HEK293 (cell line): Measurements from ENCODE around the gene GALNT9.

Experiments used
- PRDM10 ChIP-seq: fragments of 450-650 bp; formaldehyde crosslinking; IDR thresholded peaks from 2 replicates; pipeline ENCODE4 v1.5.1; 2016; ENCODE audit warnings: missing biosample characterization, missing genetic modification characterization
- SALL2 ChIP-seq: fragments of 450-650 bp; formaldehyde crosslinking; IDR thresholded peaks from 2 replicates; pipeline ENCODE4 v1.5.0; 2017; ENCODE audit warnings: missing biosample characterization, mild to moderate bottlenecking, missing genetic modification characterization, borderline replicate concordance
- SP2 ChIP-seq: fragments of 450-650 bp; formaldehyde crosslinking; IDR thresholded peaks from 2 replicates; pipeline ENCODE4 v1.5.1; 2016; ENCODE audit warnings: missing biosample characterization, missing genetic modification characterization
- ZBTB20 ChIP-seq: fragments of 450-650 bp; formaldehyde crosslinking; IDR thresholded peaks from 2 replicates; pipeline ENCODE4 v1.5.1; 2016; ENCODE audit warnings: missing biosample characterization, missing genetic modification characterization
- ZNF621 ChIP-seq: fragments of 450-650 bp; formaldehyde crosslinking; IDR thresholded peaks from 2 replicates; pipeline ENCODE4 v1.5.1; 2017; ENCODE audit warnings: missing biosample characterization, missing genetic modification characterization
- TF ChIP-seq, protein P1 (sequence below): fragments of 450-650 bp; formaldehyde crosslinking; IDR thresholded peaks from 2 replicates; pipeline ENCODE4 v1.5.1; 2016; ENCODE audit warnings: missing biosample characterization, missing genetic modification characterization
- TF ChIP-seq, protein P2 (sequence below): fragments of 450-650 bp; formaldehyde crosslinking; IDR thresholded peaks from 2 replicates; pipeline ENCODE4 v1.5.1; 2016; ENCODE audit warnings: missing biosample characterization, missing genetic modification characterization, low read depth

DNA sequence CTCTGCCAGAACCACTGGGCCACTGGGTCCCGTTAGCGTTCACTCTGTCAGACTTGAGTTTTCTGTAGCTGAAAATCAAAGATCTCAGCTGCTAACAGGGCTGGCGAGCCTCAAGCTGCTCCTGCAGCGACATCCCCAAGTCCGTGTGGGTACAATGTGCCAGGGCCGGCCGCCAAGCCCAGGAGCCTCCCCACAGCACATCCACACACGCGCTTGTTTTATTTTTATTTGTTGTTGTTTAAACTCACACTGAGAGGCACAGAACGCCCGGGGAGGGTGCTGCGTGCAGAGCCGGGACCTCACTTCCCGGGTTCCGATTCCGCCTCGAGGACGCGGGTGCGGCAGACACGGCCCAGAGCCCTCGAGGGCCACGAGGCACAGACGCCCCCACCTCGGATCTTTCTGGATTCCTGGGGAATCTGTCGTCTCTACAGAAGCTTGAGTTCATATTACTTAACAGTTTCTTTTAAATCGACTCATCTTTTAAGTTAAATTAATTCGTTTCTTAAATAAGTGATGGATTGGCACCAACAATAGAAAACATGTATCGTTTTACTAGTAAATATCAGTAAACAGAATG lies 9.3 kb downstream of the GALNT9 start:
- TF ChIP-seq, protein P1, sequence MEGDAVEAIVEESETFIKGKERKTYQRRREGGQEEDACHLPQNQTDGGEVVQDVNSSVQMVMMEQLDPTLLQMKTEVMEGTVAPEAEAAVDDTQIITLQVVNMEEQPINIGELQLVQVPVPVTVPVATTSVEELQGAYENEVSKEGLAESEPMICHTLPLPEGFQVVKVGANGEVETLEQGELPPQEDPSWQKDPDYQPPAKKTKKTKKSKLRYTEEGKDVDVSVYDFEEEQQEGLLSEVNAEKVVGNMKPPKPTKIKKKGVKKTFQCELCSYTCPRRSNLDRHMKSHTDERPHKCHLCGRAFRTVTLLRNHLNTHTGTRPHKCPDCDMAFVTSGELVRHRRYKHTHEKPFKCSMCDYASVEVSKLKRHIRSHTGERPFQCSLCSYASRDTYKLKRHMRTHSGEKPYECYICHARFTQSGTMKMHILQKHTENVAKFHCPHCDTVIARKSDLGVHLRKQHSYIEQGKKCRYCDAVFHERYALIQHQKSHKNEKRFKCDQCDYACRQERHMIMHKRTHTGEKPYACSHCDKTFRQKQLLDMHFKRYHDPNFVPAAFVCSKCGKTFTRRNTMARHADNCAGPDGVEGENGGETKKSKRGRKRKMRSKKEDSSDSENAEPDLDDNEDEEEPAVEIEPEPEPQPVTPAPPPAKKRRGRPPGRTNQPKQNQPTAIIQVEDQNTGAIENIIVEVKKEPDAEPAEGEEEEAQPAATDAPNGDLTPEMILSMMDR (tag by site-specific recombination) = no peak
- TF ChIP-seq SP2 = no peak
- no peak for TF ChIP-seq PRDM10 (tag by site-specific recombination)
- TF ChIP-seq ZBTB20 (tag by site-specific recombination) = no peak
- TF ChIP-seq, protein P2, sequence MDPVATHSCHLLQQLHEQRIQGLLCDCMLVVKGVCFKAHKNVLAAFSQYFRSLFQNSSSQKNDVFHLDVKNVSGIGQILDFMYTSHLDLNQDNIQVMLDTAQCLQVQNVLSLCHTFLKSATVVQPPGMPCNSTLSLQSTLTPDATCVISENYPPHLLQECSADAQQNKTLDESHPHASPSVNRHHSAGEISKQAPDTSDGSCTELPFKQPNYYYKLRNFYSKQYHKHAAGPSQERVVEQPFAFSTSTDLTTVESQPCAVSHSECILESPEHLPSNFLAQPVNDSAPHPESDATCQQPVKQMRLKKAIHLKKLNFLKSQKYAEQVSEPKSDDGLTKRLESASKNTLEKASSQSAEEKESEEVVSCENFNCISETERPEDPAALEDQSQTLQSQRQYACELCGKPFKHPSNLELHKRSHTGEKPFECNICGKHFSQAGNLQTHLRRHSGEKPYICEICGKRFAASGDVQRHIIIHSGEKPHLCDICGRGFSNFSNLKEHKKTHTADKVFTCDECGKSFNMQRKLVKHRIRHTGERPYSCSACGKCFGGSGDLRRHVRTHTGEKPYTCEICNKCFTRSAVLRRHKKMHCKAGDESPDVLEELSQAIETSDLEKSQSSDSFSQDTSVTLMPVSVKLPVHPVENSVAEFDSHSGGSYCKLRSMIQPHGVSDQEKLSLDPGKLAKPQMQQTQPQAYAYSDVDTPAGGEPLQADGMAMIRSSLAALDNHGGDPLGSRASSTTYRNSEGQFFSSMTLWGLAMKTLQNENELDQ (tag by site-specific recombination) = no peak
- TF ChIP-seq SALL2 (tag by site-specific recombination) = no peak
- no peak for TF ChIP-seq ZNF621
